NCI-H774 (cell line): ENCODE data around the gene MAB21L3.

Experiments
- DNase-seq: peaks from one replicate; lab custom pipeline; 2025; lab: John Stamatoyannopoulos, UW

The MAB21L3 gene

DNA sequence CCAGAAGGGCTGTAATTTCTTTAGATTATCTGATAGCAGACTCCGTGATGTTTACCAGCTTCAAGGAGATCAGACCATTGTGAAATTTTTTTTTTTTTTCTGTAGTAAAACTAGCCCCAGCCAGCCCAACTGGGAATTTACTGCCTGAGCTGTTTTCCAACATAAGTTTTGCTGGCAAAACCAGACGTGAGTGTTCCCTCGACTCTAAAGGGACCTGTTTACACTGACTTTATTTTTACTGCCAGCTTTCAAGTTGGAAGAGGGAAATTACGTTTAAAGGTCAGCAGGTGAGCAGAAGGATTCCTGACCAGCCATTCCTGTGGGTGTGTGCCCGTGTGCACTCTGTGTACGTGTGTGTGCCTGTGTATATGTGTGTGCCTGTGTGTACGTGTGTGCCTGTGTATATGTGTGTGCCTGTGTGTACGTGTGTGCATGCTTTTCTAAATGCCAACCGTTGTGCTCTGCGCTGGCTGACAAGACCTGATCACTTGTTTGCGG lies 374 bp downstream of the MAB21L3 start:
- no peak for DNase-seq

DNA sequence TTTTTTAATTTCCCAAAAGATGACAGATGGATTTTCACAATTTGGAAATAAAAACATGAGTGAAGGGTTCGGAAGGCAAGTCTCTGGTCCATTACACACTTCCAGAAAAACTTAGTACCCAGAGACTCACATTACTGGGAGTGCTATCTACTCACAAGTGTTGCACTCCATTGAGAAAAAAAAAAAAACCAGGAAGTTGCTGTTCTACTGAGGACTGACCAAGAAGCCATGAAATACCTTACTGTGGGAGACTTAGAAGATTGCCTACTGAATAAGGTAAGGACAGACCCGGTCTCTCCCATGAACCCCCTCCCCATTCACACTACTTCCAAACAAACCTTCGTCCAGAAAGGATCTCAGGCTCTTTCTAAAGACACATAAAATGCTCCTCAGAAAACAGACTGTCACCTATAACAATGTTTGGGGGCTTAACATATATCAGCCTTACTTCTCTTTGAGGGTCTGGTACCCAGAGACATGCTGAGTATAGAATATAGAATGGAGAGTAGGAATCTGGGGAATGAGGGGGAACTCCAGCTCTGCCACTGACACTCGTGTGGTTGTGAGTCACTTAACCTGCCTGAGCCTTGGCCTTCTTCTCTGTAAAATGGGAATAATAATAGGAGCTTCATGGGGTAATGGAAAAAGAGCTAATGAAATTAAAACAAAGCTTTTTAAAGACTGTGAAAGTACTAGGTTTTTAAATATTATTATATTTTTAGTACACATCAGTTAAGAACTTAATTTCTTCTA lies 1.4 kb downstream of the MAB21L3 start:
- DNase-seq, result no peak

DNA sequence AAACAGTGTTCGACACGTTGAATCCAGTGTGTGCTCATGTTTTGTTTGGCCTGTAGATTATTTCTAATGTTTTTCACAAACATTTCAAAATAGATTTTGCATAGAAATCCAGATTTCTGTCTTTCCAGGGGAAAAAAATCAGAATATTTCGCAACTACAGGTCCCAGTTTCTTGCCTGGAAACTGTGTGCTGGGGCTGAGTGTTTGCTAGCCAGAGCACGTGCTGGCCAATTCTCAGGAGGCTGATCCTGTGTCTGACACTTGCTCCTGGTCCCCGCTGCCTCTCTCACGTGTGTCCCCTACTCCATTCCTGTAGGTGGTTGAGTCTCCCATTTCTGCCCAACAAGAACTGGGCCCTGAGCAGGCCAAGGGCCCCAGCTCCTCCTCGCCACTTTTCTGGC lies 2.4 kb downstream of the MAB21L3 start:
- no peak for DNase-seq

DNA sequence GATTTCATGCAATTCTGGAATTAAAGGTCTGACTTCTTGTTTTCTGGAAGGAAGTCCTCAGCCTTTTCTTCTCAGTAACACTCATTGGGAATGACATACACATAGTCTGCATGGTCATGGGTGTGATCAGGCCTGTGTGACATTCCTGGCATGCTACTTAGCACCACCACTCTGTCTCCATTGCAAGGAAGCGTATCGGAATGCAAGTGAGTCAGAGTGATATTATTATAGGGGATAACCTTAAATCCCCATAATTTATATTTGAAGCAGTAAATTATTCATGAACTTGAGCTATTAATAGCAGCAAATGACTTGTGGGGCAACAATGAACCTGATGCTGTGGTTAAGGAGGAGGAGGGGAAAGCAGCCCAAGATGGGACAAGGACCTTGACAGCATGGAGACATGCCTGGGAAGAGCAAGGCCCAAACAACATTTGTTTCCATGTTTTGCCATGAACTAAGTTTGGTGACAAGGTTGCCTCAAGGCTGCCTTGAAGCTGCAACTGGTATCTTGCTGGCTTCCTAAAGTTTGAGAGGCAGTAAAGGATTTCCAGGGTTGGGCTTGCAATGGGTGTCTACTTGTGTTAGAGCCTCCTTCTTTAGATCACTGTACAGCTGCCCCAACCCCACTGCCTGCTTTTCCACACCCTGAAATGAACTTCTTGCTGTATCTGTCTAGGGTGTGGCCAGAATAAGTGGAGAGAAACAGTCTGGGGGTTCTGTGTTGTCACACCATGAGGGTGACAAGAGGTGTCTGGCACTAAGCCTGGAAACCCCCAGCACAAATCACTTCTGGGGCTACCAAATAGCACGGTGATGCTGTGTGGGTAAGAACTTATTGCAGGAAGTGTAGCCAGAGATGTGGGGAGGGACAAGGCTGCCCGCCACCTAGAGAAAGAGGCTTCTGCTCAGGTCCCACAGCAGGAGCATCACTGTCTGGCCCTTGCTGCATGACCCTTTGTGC lies 4.6 kb downstream of the MAB21L3 start:
- DNase-seq, result no peak

DNA sequence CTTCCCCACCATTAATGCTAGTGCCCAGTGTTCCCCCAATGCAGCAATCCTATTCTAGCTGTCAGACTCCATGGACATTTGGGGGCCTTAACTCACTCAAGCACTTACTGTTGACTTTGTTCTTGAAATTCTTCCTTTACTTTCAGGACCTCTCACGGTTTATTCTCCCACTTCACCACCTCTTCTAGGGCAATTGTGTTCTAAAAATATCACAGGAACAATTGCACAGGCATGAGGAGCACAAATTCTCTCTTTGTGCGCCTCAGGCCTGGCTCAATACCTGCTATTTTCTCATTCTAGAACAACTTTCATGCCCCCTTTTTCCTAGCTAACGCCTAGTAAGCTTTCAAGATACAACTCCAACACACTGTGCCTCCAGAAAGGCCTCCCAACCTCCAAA lies 7.3 kb downstream of the MAB21L3 start:
- DNase-seq, result no peak

DNA sequence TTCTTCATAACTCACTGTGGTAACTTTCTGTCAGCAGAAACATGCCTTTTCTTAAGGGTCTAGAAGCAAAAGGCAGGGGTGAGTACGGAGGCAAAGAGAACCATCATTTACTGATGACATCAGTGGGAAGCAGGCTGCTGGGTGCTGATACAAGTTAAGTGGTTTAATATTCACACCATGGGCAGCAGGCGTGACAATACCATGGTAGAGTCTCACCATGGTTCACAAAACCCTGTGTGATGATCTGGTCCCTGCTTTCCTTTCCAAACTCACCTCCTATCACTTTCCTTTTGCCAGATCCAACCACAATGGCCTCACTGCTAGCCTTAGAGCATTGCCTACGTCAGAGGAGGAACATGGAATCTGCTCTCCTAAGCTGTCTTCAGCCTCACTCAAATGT lies 8.7 kb downstream of the MAB21L3 start:
- DNase-seq, result no peak

DNA sequence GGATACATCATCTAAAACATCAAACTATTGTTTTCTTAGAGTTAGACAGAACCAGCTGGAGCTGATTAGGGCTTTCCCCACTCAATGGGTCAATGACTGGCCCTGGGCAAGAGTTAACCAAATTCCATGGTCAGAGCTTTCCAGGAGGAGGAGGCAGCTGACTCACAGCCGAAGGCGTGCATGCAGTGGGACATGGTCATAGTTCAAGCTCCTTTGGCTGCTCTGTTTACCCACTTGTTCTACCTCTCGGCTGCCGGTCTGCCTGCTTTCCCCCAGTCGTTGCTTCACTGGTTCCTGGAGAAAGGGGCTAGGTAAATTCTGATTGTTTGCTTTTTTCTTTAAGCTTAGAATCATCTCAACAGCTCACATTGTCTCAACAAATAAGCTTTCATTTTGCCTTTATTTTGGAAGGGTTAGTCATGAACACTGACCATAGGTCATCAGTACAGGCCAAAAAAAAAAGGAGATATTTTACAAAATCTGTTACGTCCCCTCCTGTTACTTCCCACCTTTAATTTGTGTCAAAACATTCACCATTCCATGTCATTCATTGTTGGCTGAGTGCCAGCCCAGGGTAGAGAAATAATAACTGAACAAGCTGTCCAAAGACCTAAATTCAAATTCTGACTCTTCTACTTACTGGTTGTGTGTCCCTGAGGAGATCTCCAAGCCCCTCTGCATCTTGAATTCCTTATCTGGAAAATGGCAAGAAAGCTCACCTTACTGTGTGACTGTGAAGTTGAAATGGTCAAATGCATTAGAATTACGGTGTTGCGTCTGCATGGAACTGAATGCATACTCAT lies 12.0 kb downstream of the MAB21L3 start:
- DNase-seq, result no peak

DNA sequence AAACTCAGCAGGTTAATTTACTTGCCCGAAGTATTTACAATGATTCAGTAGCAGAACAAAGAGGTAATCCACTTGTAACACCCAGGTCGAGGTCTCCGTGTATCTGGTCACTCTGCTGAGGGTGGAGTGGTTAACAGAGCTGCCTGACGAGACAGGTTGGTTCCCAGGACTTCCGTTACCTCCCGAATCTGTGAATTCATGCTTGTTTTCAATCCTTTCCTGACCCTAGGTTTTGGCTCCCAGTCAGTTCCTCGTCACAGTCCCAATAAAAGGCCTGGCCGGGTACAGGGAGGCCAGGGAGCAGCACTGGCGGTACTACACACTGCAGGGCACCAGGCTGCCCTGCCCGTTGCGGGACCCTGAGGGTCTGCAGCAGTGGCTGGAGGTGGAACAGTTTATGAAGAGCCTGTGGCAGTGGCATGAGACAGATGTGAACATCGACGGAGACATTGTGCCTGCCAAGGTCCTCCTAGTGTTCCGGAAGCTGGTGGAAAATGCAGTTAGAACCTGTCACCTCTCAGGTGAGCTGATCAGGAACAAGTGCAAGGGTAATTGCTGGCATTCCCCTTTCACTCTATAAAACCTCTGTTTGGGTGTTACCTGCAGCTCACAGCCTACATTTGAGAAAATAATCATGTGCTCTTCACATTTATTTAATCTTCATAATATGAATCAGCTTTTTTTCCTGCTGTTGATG lies 12.8 kb downstream of the MAB21L3 start:
- no peak for DNase-seq

DNA sequence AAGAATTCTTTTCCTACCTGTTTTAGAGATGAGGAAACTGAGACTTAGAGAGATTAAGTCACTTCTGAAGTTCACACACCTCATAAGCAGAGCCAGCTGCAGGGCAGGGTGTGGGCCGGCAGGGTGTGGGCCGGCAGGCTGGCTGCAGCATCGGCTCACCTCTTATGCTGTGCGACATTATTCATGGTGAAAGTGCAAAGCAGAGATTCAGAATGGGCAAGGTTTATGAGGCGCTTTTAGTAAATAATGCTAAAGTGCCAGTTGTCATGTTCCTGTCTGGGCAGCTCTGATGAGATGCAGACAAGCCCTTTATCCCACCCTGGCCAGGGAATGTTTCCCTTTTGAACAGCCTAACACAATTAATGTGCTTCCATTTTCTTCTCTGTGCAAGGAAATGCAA lies 14.6 kb downstream of the MAB21L3 start:
- no peak for DNase-seq

DNA sequence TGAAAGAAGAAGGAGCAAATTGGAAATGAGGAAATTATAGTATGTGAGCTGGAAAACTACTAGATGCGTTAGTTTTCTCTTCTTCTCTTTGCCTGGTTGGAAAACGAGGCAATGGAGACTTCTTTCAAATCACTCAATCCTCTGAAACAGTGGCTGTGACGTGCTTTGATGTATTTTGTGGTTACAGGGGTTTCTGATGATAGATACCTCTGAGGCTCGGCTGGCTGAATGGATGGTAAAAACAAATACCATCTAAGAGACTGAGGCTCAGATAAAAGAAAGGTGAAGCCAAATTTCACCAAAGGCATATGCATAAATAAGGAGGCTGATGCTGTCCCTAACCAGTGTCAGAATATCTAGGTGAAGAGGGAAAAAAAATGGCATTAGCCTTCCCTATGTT lies 15.1 kb downstream of the MAB21L3 start:
- no peak for DNase-seq

DNA sequence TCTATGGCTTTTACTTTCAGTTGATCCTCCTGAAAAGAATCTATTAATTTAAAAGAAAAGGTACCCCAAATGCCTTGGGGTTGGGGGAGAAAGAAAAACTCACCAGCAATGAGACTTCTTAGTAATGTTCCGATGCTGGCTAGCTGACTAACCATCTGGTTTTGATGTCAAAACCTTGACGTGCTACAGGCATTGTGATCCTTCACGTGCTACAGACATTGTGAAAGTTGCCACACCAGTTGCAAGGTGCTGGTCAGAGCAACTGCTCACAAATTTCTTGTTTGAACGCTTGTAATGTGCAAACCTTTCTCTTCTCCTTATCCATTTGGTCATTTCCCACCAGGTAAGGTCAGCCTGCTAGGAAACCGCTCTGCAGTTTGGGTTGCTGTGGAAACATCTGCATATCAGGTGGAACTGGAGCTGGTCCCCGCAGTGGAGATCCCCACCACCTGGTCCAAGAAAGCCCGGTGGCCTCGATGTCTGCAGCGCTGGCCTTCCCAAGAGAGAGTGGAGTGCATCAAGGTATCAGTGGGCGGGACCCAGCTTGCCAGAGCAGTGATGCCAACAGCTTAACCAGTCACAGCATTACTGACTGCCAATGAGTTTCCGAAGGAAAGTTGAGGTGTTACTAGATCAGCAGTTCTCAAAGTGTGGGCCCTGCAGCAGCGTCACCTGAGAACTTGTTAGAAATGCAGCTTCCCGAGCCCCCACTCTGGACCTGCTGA lies 16.1 kb downstream of the MAB21L3 start:
- no peak for DNase-seq

DNA sequence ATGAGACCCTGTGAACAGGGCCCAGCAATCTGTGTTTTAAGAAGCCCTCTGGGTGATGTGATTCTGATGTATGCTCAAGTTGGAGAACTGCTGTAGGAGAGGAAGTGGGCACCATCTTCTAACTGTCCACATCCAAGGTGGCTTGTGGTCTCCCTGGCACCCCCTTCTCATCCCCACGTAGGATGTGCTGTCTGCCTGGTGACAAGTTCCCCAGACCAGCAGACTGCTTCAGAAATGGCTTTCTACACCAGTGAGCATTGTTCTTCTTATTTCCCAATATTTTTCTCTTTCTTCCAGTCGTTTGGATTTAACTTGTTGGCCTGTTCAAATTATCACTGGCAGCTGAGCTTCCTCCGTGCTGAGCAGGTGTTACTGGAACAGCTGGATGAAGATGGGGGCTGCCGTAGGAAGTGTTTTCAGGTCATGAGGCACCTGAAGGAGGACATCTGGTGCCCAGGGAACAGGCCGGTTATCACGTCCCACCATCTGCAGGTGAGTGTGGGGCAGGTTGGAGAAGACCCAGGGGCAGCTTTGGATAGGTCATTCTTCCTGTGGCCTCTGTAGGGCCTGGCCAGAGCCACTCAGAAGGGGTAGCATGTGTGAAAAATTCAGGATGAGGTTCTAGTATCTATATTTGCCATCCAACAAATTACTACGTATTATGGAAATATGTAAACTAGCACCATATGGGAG lies 16.8 kb downstream of the MAB21L3 start:
- DNase-seq, result no peak

DNA sequence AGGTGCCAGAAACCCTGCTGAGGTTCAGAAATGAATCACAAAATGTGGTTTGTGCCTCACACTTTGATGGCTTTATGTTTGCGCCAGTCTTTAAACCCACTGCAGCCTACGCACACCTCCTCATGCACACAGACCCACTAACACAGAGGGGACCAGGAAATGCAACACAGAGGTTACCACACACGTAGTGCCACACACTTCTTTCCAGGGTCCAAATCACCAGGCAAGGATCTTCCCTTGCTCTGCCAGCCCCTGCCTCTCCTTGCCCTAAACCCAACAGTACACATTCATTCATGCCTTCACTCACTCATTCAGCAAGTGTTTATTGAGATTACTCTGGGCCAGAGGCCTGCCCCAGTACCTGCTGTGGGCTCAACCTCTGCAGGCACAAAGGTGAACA lies 17.5 kb downstream of the MAB21L3 start:
- no peak for DNase-seq

DNA sequence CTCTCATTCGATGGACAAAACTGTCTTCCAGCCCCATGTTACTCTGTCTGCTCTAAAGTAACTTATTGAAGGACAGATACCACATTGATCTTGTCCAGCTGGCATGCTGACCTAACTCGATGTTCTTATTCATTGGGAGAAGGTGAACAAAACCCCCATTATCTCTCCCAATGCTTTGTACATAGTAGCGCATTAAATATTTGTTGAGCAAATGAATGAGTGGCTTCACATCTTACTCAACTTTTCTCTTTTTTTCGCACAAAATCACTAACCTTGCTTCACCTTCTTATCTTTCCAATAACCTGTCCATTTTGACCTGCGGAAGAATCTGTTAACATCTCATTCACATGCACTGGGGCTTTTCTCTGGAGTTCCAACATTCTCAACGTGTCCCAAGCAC lies 18.3 kb downstream of the MAB21L3 start:
- no peak for DNase-seq

DNA sequence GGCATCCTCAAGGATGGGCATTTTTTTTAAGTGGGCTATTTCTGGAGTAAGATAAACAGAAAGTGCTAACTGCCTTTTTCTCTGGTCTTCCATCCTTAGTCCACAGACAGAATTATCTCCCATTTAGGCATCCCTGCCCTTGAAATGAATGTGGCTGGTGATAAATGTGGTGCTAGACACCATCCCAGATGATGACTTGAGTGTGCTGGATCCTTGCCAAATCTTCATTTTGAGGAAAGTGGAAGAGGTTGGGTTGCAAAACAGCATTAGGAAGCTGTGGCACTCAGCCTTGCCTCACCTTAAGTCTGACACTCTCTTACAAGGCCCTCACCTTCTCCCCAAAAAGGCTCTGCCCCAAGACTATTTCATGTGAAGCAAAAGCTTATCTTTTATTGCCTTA lies 19.2 kb downstream of the MAB21L3 start:
- DNase-seq, result no peak

DNA sequence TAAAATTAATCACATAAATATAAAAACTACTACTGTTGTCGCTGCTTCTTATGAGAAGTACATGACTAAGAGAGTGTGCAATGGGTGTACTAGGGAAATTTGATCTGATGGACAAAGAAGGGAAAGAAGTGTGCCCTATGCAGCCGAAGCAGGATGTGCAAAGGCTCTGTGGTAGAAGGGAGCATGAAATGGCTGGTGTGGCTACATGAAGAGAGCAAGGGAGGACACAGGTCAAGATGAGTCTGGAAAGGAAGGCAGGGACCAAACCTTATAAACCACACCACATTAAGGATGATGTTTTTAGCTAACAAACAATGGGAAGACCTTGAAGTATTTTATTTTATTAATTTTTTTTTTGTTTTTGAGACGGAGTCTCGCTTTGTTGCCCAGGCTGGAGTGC lies 20.0 kb downstream of the MAB21L3 start:
- DNase-seq, result no peak

DNA sequence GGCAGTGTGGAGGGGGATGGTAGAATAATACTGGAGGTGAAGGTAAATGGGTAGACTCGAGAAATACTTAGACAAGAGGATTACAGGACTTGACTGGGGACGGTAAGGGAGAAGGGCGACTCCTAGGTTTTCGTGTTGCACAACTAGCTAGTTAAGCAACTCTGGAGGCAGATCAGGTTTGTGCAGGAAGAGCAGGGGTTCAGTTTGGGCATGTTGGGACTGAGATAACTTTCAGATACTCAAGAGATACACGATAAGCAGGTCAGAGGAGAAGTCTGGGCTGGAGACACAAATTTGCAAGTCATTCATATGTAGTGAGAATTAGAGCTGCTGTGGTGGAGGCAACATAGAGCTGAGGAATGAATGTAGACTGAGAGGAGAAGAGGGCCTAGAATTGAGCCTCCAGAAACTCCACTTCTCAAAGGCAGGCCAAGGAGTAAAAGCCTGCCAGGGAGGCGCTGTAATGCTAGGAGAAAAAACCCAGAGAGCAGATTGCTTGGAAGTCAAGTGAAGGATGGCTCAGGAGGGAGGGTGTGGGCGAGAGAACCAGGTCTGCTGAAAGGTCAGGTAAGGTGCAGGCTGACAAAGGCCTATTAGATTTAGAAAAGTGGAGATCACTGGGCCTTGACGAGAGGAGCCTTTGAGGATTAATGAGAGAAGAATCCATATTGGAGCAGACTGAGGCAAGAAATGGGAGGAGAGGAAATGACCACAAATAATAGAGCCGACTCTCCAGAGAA lies 20.8 kb downstream of the MAB21L3 start:
- DNase-seq, result no peak

DNA sequence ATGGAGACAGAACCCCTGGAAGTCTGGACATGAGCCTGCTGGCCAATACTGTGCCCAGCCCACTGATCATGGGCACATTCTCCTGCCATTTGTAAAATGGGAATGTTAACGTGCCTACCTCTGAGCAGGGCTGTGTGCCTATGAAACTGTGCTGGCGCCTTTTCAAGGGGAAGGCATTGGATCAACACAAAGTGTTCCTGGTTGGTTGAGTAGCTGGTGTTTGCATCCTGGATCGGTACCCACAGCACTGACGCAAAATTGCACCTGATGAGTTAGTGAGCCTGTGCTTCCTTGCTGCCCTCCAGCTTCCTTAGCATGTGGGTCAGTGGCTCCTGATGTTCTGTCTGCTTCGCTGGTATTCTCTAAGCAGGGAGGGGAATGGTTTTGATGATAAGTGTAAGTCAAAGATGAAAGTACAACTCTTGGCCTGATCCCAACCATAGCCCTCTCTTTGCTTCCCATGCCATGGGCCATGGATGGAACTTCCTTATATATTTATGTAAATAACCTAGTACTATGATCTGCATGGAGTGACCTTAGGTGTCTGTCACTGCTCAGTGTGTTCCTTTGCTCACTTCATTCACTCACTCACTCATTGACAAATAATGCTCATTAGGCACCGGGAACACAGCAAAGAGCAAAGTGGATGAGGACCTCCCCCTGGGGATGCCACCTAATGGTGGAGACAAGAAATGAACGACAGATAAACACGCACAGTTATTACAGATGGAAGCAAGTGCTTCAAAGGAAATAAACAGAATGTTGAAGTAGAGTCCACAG lies 22.7 kb downstream of the MAB21L3 start:
- no peak for DNase-seq

DNA sequence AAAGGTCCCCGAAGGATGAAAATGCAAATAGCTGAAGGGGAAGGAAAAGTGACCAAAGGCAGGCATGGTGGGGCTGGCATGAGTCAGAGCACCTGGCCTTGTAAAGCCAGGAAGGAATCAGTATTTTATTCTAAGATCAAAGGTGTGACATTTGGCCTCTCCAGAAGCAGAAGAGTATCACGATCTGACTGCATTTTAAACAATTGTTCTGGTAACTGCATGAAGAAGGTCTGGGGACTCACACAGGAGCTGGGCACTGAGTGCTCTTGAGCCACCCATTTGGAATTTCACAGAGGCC lies 23.2 kb downstream of the MAB21L3 start:
- DNase-seq, result no peak
